GM23338 (cell line): ENCODE results near the gene SPATA2L. TPM values are rescaled to one million over a fixed set of nuclear protein-coding genes. Genes with fewer than 3 reads are reported as not detected.

Source experiments
- ATAC-seq: fragments of 200-7000 bp; cut with Tn5 transposase; 3 replicates; pipeline ENCODE4 v1.9.1; 2020
- DNase-seq: peaks from one replicate; pipeline ENCODE4 v3.0.0-alpha.2; 2015; ENCODE audit warnings: low spot score
- H2AFZ ChIP-seq: fragments of 200-600 bp; sonication (generic); 2 replicates; pipeline ENCODE4 v1.8.0; 2016; ENCODE audit warnings: antibody characterized with exemption, mild to moderate bottlenecking, moderate library complexity
- H3F3A ChIP-seq: fragments of 200-600 bp; sonication (generic); replicated peaks from 2 replicates; pipeline ENCODE4 v1.8.0; 2017; ENCODE audit warnings: antibody characterized with exemption, mixed run types, low read depth
- H3K27ac ChIP-seq: fragments of 200-600 bp; sonication (generic); 2 replicates; pipeline ENCODE4 v1.6.1; 2016; ENCODE audit warnings: low read depth
- H3K27me3 ChIP-seq: fragments of 200-600 bp; sonication (generic); 2 replicates; pipeline ENCODE4 v1.8.0; 2016; ENCODE audit warnings: mild to moderate bottlenecking, mixed run types, moderate library complexity; ENCODE audit not compliant: insufficient read depth
- H3K36me3 ChIP-seq: fragments of 200-600 bp; sonication (generic); 2 replicates; pipeline ENCODE4 v1.8.0; 2016; ENCODE audit warnings: mild to moderate bottlenecking; ENCODE audit not compliant: insufficient read depth
- H3K4me1 ChIP-seq: fragments of 200-600 bp; sonication (generic); 2 replicates; pipeline ENCODE4 v1.8.0; 2016; ENCODE audit warnings: mild to moderate bottlenecking, moderate library complexity; ENCODE audit not compliant: insufficient read depth
- H3K4me2 ChIP-seq: fragments of 200-600 bp; sonication (generic); 2 replicates; pipeline ENCODE4 v1.7.1; 2017; ENCODE audit warnings: mixed run types
- H3K4me3 ChIP-seq: fragments of 200-600 bp; sonication (generic); 2 replicates; pipeline ENCODE4 v1.6.1; 2016; ENCODE audit warnings: mixed run types
- H3K79me2 ChIP-seq: fragments of 200-600 bp; sonication (generic); replicated peaks from 2 replicates; pipeline ENCODE4 v1.8.0; 2017; ENCODE audit warnings: mild to moderate bottlenecking; ENCODE audit not compliant: insufficient read depth
- H3K9me2 ChIP-seq: fragments of 200-600 bp; sonication (generic); 2 replicates; pipeline ENCODE4 v1.8.0; 2017; ENCODE audit not compliant: insufficient read depth
- H4K20me1 ChIP-seq: fragments of 200-600 bp; sonication (generic); replicated peaks from 2 replicates; pipeline ENCODE4 v1.8.0; 2017; ENCODE audit warnings: mild to moderate bottlenecking; ENCODE audit not compliant: insufficient read depth
- H3K27ac Mint-ChIP-seq: 2 replicates; pipeline ENCODE4 v1.8.0; 2020; ENCODE audit warnings: inconsistent platforms, mild to moderate bottlenecking, moderate library complexity, mixed read lengths
- H3K27me3 Mint-ChIP-seq: 3 replicates; pipeline ENCODE4 v1.8.0; 2022; ENCODE audit warnings: low read depth, mild to moderate bottlenecking, moderate library complexity, mixed read lengths, inconsistent platforms; ENCODE audit not compliant: insufficient read depth, poor library complexity
- H3K36me3 Mint-ChIP-seq: 3 replicates; pipeline ENCODE4 v1.8.0; 2021; ENCODE audit warnings: low read depth, mild to moderate bottlenecking, inconsistent platforms, moderate library complexity, mixed read lengths
- H3K4me1 Mint-ChIP-seq: 3 replicates; pipeline ENCODE4 v1.8.0; 2020; ENCODE audit warnings: mild to moderate bottlenecking, inconsistent platforms, mixed read lengths
- H3K4me3 Mint-ChIP-seq: 3 replicates; pipeline ENCODE4 v1.8.0; 2021; ENCODE audit warnings: moderate library complexity, mild to moderate bottlenecking, inconsistent platforms, mixed read lengths
- H3K9me3 Mint-ChIP-seq: 3 replicates; pipeline ENCODE4 v1.8.0; 2020; ENCODE audit warnings: moderate library complexity, mild to moderate bottlenecking, inconsistent platforms, mixed read lengths
- CREB1 ChIP-seq: fragments of 250-450 bp; sonication (Bioruptor Pico); IDR thresholded peaks from 2 replicates; pipeline ENCODE4 v1.5.0; 2020; ENCODE audit warnings: low read depth, mild to moderate bottlenecking, moderate library complexity
- EZH2 ChIP-seq: fragments of 200-600 bp; sonication (generic); IDR thresholded peaks from one replicate; pipeline ENCODE4 v1.8.0; 2017; ENCODE audit warnings: antibody characterized with exemption, mild to moderate bottlenecking, low read depth; ENCODE audit not compliant: unreplicated experiment
- EZH2phosphoT487 ChIP-seq: fragments of 200-600 bp; sonication (generic); IDR thresholded peaks from one replicate; pipeline ENCODE4 v1.8.1; 2018; ENCODE audit warnings: antibody characterized with exemption; ENCODE audit not compliant: unreplicated experiment
- JUNB ChIP-seq: IDR thresholded peaks from one replicate; pipeline ENCODE4 v1.6.1; 2016; ENCODE audit warnings: antibody characterized with exemption; ENCODE audit not compliant: unreplicated experiment
- NANOG ChIP-seq: IDR thresholded peaks from 2 replicates; pipeline ENCODE4 v1.6.1; 2016; ENCODE audit warnings: antibody characterized with exemption, borderline replicate concordance
- POLR2AphosphoS5 ChIP-seq: IDR thresholded peaks from 2 replicates; pipeline ENCODE4 v1.6.1; 2016; ENCODE audit warnings: antibody characterized with exemption, low read depth
- STAT1 ChIP-seq: IDR thresholded peaks from one replicate; pipeline ENCODE4 v1.6.1; 2016; ENCODE audit warnings: antibody characterized with exemption; ENCODE audit not compliant: unreplicated experiment
- ZNF114 ChIP-seq: fragments of 250-450 bp; sonication (Bioruptor Pico); IDR thresholded peaks from 2 replicates; pipeline ENCODE4 v1.5.0; 2020; ENCODE audit warnings: mild to moderate bottlenecking, moderate library complexity
- ZNF331 ChIP-seq: fragments of 250-450 bp; sonication (Bioruptor Pico); IDR thresholded peaks from 2 replicates; pipeline ENCODE4 v1.5.0; 2020; ENCODE audit warnings: low read depth, mild to moderate bottlenecking, moderate library complexity
- polyA plus RNA-seq: library from polyadenylated mRNA; unstranded; fragments of >200 nt; fragmentation: Nextera tagmentation; extraction: Ambion mirVana; gene quantifications from 2 replicates; pipeline ENCODE4 v1.2.1, GENCODE V29; 2016
- total RNA-seq: library from RNA; depleted of rRNA; stranded (reverse); fragments of >200 nt; shearing (Covaris generic); gene quantifications from 2 replicates; pipeline ENCODE4 v1.2.3, GENCODE V29; 2014
- TF ChIP-seq, protein P1 (sequence below), 2 experiments: fragments of 200-600 bp in 1 of 2; sonication (generic) in 1 of 2; conservative IDR thresholded peaks; 2 replicates each; pipeline versions ENCODE4 v1.5.1 to v1.6.1; 2016 to 2017; ENCODE audit warnings: antibody characterized with exemption in 2 of 2, low read depth in 2 of 2, mild to moderate bottlenecking in 2 of 2, moderate library complexity in 1 of 2
- TF ChIP-seq, protein P2 (sequence below): IDR thresholded peaks from 2 replicates; pipeline ENCODE4 v1.6.1; 2016; ENCODE audit warnings: antibody characterized with exemption
- TF ChIP-seq, protein P3 (sequence below): IDR thresholded peaks from one replicate; pipeline ENCODE4 v1.6.1; 2018; ENCODE audit warnings: antibody characterized with exemption; ENCODE audit not compliant: unreplicated experiment
- TF ChIP-seq, protein P4 (sequence below): fragments of 250-450 bp; sonication (Bioruptor Pico); IDR thresholded peaks from 2 replicates; pipeline ENCODE4 v1.5.0; 2020; ENCODE audit warnings: mild to moderate bottlenecking, moderate library complexity

Gene SPATA2L
- total and polyA plus RNA-seq, 2 experiments from 2014 or later, result 6.9 to 26.2 TPM

DNA sequence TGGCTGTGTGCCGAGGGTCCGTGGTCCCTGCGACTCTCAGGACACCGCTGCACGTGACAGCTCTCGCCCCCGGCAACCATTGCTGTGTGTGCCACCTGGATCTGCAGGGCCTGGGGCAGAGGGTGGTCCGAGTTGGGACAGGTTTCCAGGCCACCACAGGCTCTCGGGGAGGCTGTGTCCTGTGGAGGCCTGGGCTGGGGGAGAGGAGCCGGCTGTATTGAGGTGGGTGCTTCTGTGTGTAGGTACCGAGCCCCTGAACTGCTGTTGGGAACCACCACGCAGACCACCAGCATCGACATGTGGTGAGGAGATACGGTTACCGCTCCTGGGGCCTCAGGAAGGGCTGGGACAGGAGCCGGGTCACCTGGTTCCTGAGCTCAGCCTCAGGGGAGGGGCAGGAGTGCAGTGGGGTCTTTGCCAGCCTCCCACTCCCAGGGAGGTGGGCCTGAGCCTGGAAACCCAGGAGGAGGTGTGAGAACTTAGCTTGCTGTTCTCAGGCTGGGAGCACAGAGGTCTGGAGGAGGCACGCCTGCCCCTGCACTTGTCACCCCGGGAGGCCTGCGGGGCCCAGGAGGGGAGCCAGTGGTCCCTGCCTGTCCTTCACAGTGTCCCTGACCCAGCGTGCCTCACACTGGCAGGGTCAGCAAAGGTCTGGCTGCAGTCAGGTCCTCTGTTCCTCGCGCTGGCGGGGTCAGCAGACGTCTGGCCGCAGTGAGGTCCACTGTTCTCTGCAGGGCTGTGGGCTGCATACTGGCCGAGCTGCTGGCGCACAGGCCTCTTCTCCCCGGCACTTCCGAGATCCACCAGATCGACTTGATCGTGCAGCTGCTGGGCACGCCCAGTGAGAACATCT, 7.3 kb downstream of the SPATA2L start:
- Histone ChIP-seq H3K79me2 (no peaks in the 10 kb centered on the region), H4K20me1 (peaks cover 1% of the 10 kb centered on the region; the same call in 1 of the 2 replicates), H3K9me2 (no peaks in the 10 kb centered on the region), H3K27me3 (no peaks in the 10 kb centered on the region), H3K4me1 (no peaks in the 10 kb centered on the region), H2AFZ (no peak overlapping the region), H3K36me3 (0 out of 2 replicates have a peak, but pooled peaks cover 2% of the 10 kb centered on the region), H3K4me2 (no peak overlapping the region), H3K4me3 (no peak overlapping the region), H3F3A (peaks cover 6% of the 10 kb centered on the region; the same call in 1 of the 2 replicates), H3K27ac (no peak overlapping the region)
- peaks cover 2% of the 10 kb centered on the region; the same call in 1 of the 3 replicates for H3K4me1 Mint-ChIP-seq
- TF ChIP-seq STAT1, result no peak
- no peak for TF ChIP-seq EZH2phosphoT487
- no peak for TF ChIP-seq EZH2
- TF ChIP-seq, protein P1, sequence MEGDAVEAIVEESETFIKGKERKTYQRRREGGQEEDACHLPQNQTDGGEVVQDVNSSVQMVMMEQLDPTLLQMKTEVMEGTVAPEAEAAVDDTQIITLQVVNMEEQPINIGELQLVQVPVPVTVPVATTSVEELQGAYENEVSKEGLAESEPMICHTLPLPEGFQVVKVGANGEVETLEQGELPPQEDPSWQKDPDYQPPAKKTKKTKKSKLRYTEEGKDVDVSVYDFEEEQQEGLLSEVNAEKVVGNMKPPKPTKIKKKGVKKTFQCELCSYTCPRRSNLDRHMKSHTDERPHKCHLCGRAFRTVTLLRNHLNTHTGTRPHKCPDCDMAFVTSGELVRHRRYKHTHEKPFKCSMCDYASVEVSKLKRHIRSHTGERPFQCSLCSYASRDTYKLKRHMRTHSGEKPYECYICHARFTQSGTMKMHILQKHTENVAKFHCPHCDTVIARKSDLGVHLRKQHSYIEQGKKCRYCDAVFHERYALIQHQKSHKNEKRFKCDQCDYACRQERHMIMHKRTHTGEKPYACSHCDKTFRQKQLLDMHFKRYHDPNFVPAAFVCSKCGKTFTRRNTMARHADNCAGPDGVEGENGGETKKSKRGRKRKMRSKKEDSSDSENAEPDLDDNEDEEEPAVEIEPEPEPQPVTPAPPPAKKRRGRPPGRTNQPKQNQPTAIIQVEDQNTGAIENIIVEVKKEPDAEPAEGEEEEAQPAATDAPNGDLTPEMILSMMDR (conservative IDR thresholded peaks at IDR 0.05; ENCODE audit: low read depth in 2 of 2), result no peak
- TF ChIP-seq, protein P2, sequence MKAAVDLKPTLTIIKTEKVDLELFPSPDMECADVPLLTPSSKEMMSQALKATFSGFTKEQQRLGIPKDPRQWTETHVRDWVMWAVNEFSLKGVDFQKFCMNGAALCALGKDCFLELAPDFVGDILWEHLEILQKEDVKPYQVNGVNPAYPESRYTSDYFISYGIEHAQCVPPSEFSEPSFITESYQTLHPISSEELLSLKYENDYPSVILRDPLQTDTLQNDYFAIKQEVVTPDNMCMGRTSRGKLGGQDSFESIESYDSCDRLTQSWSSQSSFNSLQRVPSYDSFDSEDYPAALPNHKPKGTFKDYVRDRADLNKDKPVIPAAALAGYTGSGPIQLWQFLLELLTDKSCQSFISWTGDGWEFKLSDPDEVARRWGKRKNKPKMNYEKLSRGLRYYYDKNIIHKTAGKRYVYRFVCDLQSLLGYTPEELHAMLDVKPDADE, result no peak
- TF ChIP-seq, protein P3, sequence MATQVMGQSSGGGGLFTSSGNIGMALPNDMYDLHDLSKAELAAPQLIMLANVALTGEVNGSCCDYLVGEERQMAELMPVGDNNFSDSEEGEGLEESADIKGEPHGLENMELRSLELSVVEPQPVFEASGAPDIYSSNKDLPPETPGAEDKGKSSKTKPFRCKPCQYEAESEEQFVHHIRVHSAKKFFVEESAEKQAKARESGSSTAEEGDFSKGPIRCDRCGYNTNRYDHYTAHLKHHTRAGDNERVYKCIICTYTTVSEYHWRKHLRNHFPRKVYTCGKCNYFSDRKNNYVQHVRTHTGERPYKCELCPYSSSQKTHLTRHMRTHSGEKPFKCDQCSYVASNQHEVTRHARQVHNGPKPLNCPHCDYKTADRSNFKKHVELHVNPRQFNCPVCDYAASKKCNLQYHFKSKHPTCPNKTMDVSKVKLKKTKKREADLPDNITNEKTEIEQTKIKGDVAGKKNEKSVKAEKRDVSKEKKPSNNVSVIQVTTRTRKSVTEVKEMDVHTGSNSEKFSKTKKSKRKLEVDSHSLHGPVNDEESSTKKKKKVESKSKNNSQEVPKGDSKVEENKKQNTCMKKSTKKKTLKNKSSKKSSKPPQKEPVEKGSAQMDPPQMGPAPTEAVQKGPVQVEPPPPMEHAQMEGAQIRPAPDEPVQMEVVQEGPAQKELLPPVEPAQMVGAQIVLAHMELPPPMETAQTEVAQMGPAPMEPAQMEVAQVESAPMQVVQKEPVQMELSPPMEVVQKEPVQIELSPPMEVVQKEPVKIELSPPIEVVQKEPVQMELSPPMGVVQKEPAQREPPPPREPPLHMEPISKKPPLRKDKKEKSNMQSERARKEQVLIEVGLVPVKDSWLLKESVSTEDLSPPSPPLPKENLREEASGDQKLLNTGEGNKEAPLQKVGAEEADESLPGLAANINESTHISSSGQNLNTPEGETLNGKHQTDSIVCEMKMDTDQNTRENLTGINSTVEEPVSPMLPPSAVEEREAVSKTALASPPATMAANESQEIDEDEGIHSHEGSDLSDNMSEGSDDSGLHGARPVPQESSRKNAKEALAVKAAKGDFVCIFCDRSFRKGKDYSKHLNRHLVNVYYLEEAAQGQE, result no peak
- no peak for TF ChIP-seq CREB1 (CRISPR knock-in tag)
- TF ChIP-seq, protein P4, sequence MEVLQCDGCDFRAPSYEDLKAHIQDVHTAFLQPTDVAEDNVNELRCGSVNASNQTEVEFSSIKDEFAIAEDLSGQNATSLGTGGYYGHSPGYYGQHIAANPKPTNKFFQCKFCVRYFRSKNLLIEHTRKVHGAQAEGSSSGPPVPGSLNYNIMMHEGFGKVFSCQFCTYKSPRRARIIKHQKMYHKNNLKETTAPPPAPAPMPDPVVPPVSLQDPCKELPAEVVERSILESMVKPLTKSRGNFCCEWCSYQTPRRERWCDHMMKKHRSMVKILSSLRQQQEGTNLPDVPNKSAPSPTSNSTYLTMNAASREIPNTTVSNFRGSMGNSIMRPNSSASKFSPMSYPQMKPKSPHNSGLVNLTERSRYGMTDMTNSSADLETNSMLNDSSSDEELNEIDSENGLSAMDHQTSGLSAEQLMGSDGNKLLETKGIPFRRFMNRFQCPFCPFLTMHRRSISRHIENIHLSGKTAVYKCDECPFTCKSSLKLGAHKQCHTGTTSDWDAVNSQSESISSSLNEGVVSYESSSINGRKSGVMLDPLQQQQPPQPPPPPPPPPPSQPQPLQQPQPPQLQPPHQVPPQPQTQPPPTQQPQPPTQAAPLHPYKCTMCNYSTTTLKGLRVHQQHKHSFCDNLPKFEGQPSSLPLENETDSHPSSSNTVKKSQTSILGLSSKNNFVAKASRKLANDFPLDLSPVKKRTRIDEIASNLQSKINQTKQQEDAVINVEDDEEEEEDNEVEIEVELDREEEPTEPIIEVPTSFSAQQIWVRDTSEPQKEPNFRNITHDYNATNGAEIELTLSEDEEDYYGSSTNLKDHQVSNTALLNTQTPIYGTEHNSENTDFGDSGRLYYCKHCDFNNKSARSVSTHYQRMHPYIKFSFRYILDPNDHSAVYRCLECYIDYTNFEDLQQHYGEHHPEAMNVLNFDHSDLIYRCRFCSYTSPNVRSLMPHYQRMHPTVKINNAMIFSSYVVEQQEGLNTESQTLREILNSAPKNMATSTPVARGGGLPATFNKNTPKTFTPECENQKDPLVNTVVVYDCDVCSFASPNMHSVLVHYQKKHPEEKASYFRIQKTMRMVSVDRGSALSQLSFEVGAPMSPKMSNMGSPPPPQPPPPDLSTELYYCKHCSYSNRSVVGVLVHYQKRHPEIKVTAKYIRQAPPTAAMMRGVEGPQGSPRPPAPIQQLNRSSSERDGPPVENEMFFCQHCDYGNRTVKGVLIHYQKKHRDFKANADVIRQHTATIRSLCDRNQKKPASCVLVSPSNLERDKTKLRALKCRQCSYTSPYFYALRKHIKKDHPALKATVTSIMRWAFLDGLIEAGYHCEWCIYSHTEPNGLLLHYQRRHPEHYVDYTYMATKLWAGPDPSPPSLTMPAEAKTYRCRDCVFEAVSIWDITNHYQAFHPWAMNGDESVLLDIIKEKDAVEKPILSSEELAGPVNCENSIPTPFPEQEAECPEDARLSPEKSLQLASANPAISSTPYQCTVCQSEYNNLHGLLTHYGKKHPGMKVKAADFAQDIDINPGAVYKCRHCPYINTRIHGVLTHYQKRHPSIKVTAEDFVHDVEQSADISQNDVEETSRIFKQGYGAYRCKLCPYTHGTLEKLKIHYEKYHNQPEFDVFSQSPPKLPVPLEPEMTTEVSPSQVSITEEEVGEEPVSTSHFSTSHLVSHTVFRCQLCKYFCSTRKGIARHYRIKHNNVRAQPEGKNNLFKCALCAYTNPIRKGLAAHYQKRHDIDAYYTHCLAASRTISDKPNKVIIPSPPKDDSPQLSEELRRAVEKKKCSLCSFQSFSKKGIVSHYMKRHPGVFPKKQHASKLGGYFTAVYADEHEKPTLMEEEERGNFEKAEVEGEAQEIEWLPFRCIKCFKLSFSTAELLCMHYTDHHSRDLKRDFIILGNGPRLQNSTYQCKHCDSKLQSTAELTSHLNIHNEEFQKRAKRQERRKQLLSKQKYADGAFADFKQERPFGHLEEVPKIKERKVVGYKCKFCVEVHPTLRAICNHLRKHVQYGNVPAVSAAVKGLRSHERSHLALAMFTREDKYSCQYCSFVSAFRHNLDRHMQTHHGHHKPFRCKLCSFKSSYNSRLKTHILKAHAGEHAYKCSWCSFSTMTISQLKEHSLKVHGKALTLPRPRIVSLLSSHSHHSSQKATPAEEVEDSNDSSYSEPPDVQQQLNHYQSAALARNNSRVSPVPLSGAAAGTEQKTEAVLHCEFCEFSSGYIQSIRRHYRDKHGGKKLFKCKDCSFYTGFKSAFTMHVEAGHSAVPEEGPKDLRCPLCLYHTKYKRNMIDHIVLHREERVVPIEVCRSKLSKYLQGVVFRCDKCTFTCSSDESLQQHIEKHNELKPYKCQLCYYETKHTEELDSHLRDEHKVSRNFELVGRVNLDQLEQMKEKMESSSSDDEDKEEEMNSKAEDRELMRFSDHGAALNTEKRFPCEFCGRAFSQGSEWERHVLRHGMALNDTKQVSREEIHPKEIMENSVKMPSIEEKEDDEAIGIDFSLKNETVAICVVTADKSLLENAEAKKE (CRISPR knock-in tag), result no peak
- no peak for TF ChIP-seq ZNF331
- no peak for TF ChIP-seq JUNB
- TF ChIP-seq NANOG, result no peak
- TF ChIP-seq ZNF114 (CRISPR knock-in tag), result no peak
- no peak for TF ChIP-seq POLR2AphosphoS5
- ATAC-seq (no peak), DNase-seq (no peak)
- H3K9me3 Mint-ChIP-seq, result no peaks in the 10 kb centered on the region
- H3K27me3 Mint-ChIP-seq, result peaks cover 24% of the 10 kb centered on the region
- H3K27ac Mint-ChIP-seq, result no peak overlapping the region
- H3K4me3 Mint-ChIP-seq, result no peak overlapping the region
- peaks cover 44% of the 10 kb centered on the region for H3K36me3 Mint-ChIP-seq
